SH-SY5Y (cell line): Measurements from ENCODE around the gene PET100.

Source experiments
- GATA2 ChIP-seq: IDR thresholded peaks from 2 replicates; pipeline ENCODE4 v1.6.1; 2011; ENCODE audit warnings: mild to moderate bottlenecking, low read depth, low read length
- GATA3 ChIP-seq: IDR thresholded peaks from 2 replicates; pipeline ENCODE4 v1.6.1; 2011; ENCODE audit warnings: low read depth, mild to moderate bottlenecking, low read length, moderate library complexity

PET100 gene

DNA sequence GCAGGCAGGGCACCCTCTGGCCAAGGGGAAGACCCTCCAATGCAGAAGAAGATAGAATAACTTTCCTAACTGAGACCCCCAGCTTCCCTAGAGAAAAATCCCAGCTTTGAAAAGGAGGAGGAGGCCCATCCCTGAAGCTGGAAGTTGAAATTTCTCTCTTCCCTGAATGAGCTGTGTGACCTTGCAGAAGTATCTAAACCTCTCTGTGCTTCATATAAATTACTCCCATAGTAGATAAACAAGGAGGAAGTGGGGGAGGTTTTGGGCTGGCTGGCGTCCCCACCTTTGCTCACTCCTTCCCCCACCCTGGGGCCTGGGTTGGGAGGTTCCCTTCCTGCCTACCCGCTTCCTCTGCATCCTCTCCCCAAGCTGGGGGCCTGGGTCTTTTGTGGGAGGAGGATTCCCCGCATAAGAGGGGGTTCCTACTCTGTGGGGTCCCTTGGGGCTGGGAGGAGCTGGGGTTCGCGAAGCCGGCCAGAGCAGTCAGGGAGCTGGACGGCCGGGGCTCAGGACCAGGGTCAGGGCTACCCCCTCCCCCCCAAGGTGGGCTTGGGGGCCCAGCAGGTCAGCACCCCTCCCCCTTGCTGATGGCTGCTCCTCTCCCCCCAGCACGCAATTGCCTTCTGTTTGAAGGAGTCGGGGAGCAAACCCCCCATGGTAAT lies 22.2 kb upstream of the PET100 start:
- TF ChIP-seq GATA3 (no peak), GATA2 (no peak)

DNA sequence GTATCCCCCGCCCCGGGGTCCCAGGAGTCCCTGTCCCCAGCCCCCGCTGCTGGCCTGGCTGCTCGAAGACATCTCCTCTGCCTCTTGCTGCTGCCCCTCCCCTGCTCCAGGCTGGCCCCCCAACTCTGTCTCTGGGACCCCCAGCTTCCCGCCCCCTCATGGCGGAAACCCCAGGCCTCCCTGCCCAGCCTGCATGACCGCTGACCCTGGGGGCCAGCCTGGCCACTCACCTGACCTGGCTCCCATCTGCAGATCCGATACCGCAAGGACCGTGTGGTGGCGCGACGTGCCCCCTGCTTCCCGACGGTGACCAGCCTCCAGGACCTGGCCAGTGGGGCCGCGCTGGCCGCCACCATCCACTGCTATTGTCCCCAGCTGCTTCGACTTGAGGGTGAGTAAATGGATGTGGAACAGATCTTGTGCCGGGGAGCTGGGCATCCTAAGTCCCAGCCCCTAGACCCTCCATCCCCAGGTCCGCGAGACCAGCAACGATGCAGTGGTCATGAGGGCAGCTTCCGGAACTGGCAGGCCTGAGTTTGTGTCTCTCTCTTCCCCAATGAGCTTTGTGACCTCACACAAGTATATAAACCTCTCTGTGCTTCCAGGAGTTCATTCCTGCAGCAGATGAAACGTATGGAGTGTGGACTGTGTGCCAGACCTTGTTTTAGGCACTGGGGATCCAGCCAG lies 21.6 kb upstream of the PET100 start:
- no peak for TF ChIP-seq GATA2
- no peak for TF ChIP-seq GATA3

DNA sequence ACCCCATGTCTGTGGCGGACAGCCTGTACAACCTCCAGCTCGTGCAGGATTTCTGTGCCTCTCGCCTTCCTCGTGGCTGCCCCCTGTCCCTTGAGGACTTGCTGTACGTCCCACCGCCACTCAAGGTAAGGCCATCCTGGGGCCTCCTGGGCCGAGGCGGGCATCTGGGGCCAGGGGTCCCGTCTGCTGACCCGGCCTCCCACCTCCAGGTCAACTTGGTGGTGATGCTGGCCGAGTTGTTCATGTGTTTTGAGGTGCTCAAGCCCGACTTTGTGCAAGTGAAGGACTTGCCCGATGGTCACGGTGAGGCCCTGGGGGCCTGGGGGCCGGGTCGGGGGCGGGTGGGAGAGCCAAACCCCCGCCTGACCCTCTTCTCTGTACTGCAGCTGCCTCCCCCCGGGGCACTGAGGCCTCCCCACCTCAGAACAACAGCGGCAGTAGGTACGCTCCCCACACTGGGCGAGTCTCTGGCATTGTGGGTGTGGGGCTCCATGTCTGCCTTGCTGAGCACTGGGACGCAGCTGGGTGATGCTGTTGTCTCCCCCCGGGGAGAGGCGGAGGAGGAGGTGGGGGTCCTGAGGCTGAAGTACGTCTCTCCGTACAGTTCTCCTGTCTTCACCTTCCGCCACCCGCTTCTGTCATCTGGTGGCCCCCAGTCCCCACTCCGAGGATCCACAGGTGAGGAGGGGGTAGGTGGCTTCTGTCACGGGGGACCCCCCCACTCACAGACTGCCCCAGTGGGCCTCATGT lies 18.9 kb upstream of the PET100 start:
- no peak for TF ChIP-seq GATA3

DNA sequence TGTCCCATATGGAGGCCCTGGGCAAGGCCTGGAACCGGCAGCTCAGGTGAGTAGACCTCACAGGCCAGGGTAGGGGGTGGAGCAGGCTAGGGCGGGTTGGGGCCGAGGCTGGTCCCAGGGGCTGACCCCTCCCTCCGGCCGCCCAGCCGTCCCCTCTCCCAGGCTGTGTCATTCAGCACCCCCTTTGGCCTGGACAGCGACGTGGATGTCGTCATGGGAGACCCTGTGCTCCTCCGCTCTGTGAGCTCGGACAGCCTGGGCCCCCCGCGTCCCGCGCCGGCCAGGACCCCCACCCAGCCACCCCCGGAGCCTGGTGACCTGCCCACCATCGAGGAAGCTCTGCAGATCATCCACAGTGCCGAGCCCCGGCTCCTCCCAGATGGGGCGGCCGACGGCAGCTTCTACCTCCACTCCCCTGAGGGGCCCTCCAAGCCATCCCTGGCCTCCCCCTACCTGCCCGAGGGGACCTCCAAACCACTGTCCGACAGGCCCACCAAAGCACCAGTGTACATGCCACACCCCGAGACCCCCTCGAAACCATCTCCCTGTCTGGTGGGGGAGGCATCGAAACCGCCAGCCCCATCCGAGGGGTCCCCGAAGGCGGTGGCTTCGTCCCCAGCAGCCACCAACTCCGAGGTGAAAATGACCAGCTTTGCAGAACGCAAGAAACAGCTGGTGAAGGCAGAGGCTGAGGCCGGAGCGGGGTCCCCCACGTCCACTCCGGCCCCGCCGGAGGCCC lies 17.9 kb upstream of the PET100 start:
- TF ChIP-seq GATA3: no peak
- TF ChIP-seq GATA2: no peak

DNA sequence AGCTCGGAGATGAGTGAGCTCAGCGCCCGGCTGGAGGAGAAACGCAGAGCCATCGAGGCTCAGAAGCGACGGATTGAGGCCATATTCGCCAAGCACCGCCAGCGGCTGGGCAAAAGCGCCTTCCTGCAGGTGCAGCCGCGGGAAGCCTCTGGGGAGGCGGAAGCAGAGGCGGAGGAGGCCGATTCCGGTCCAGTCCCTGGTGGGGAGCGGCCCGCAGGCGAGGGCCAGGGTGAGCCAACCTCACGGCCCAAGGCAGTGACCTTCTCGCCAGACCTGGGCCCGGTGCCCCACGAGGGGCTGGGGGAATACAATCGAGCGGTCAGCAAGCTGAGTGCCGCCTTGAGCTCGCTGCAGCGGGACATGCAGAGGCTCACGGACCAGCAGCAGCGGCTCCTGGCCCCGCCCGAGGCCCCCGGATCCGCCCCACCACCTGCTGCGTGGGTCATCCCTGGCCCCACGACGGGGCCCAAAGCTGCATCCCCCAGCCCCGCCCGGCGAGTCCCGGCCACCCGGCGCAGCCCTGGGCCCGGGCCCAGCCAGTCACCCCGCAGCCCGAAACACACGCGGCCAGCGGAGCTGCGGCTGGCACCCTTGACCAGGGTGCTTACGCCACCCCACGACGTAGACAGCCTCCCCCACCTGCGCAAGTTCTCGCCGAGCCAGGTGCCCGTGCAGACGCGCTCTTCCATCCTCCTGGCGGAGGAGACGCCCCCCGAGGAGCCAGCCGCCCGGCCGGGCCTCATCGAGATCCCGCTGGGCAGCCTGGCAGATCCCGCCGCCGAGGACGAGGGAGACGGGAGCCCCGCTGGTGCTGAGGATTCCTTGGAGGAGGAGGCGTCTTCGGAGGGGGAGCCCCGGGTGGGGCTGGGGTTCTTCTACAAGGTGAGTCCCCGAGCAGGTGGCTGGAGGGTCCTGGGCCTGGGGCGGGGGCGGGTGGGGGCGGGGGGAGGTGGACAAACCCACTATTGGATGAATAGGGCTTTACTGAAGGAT lies 17.0 kb upstream of the PET100 start:
- TF ChIP-seq GATA2 (no peak), GATA3 (no peak)

DNA sequence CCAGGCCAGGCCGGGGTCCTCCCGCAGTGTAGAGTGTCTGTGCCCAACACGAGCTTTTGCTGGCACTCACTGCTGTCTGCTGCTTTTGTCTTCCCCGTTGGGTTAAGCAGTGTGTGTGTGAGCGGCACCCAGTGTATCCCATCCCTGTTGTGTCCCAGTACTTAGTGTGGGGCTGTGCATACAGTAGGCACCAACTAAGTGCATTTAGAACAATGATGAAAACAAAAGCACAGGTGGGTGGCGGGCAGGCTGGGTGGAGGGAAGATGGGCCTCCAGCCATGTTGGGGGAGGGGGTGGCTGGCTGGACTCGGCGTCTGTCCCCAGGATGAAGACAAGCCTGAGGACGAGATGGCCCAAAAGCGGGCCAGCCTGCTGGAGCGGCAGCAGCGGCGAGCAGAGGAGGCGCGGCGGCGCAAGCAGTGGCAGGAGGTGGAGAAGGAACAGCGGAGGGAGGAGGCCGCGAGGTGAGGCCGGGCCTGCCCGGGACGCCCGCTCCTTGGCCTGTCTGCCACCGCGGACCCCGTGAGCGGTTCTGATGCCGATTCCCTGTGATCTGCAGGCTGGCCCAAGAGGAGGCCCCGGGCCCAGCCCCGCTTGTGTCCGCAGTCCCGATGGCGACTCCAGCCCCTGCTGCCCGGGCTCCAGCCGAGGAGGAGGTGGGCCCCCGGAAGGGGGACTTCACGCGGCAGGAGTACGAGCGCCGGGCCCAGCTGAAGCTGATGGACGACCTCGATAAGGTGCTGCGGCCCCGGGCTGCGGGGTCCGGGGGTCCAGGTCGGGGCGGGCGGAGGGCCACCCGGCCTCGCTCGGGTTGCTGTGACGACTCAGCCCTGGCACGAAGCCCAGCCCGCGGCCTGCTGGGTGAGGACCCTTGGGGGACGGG lies 14.5 kb upstream of the PET100 start:
- TF ChIP-seq GATA3 (no peak), GATA2 (no peak)

DNA sequence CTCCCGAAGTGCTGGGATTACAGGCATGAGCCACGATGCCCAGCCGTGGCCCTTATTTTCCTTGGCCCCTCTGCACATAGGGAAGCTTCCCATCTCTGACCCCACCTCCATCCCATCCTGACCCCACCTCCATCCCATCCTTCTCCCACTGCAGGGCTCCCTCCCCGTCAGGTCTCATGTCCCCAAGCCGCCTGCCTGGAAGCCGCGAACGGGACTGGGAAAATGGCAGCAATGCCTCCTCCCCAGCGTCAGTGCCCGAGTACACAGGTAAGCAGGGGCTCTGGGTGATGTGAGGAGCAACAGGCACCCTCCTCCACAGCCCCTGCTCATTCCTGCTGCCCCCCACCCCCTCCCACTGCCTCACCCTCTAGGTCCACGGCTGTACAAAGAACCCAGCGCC lies 12.4 kb upstream of the PET100 start:
- TF ChIP-seq GATA2 (no peak), GATA3 (no peak)

DNA sequence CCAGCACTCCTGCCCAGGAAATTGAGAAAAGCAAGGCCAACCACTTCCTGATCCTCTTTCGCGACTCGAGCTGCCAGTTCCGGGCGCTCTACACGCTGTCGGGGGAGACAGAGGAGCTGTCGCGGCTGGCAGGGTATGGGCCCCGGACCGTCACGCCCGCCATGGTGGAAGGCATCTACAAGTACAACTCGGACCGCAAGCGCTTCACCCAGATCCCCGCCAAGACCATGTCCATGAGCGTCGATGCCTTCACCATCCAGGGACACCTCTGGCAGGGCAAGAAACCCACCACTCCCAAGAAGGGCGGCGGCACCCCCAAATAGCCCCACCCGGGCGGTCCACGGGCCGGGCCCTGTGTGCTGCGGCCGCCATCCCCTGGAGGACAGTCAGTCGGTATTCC lies 11.9 kb upstream of the PET100 start:
- TF ChIP-seq GATA2 (no peak), GATA3 (no peak)

DNA sequence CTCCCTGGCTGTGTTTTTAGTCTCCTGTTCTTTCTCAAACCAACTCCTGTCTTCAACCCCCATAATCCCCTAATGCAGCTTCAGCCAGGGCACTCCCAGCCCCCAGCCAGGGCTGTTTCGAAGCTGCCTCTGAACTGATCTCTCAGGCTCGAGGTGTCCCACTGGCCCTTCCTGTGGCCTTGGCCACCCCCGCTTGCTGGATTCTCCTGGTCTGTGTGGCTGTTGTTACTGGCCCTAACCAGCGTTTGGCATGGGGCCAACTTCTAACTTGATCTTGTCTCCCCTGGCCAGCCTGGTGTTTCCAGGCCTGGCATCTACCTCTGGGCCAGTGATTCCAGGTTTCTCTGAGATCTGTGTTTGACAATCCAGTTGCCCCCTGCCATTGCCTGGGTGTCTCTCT lies 11.2 kb upstream of the PET100 start:
- TF ChIP-seq GATA3 (no peak), GATA2 (peak; percentile 84; the same call in 1 of the 2 replicates)

DNA sequence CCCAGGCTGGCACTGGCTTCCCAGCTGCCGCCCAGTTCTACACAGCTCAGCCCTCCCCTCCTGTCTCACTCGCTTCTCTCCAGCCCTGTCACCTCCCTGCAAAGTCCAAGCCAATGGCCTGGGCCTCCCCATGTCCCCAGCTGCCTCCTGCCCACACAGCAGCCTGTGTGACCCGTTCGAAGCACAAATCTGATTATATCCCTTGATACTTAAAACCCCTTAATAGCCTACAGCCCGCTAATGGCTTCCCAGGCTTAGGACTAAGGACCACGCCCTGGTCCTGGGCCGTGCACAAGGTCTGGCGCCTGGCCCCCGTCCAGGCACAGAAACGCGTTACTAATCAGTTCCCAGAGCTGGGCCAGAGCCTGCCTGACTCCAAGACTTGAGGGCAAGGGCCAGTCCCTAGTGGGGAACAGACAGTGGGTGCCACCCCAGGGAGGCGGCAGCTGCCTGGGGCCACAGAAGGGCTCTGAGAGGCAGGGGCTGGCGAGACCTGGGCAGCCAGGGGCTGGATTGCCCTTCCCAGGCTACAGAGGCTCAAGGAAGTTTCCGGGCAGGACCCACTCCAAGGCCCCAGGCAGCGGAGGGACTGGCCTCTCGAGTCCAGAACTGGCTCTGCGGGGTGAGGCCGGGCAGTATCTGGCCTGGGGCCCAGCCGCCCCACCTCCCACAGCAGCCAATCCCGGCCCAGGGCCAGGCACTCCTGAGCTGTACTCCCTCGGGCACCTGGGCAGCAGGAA lies 10.7 kb upstream of the PET100 start:
- TF ChIP-seq GATA2 (no peak), GATA3 (no peak)

DNA sequence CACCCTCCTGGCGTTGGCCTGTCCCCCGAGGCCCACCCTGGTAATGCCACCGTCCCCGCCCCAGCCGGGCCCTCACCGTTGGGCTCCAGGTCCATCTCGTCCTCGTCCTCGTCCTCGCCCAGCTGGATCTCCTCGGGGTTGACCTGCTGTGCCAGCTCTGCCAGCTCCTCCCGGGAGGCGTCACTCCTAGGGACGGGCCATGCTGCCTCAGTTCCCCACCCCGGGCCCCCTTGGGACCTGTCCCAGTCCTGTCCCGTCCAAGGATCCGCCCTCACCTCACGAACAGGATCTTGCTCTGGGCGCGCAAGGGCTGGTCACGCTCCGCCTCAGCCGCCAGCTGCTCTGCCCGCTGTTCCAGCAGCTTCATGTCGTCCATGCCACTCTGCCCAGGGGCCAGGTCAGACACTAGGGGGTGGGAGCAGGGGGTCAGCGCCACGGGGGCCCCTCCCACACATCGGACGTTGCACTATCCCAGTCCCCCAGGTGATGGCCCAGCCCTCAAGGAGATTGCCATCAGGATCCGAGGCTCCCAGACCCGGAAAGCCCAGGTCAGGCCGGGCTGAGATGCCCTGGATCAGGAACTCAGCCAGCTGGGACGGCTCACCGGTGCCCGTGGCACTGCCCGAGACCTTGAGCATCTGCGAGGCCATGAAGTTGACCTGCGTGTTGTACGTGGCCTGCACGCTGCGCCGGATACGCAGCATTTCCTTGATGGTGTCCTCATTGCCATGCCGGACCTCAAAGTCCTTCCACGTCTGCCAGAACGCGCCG lies 9.7 kb upstream of the PET100 start:
- TF ChIP-seq GATA3 (no peak), GATA2 (no peak)
